Heart left ventricle (tissue), 13 donors: ENCODE measurements around the gene FNDC3B.

ENCODE experiments used
- POLR2A ChIP-seq, 2 donors: fragments of 450-650 bp; IDR thresholded peaks; one replicate each; pipeline ENCODE4 v1.6.1; 2017; ENCODE audit warnings: antibody characterized with exemption in 2 of 2, mild to moderate bottlenecking in 2 of 2, moderate library complexity in 2 of 2
- TF ChIP-seq, protein P1 (sequence below), 12 donors: fragments of 200-600 bp; sonication (generic) in 4 of 12; IDR thresholded peaks; one replicate each; pipeline versions ENCODE4 v1.5.0 to v1.8.0; 2018 to 2022; ENCODE audit warnings: antibody characterized with exemption in 12 of 12, mild to moderate bottlenecking in 5 of 12
- donor health status: ischemic (EF 13 %, LVEDD 7.1; RV severe dilation, severe dysfunction).
- donor health status: DM: no; HTN: yes; CAD: no.
- donor health status: DM: no; HTN: no; CAD: no.
- donor health status: ischemic (EF 25% LVEDD 6.9; RV normal size, moderate dysfunction).
- donor health status: ischemic (EF 25% LVEDD 5.7; RV mildly dilated, moderate dysfunction).
- donor health status: ischemic (EF 35%, LVEDD 5.7; RV mildly dilated, moderate dysfunction).
- donor health status: nonischemic (EF 11% LVEDD 7.7; RV severe dilation, severe dysfunction).
- donor health status: DM: yes; HTN: yes; CAD: no.
- donor health status: PGD.
- donor health status: ischemic (EF 29% LVEDD 5.4; RV normal size, mild dysfunction).
- donor health status: nonischemic (EF 23%, LVEDD 6.1; RV moderate dilation, normal function).

DNA sequence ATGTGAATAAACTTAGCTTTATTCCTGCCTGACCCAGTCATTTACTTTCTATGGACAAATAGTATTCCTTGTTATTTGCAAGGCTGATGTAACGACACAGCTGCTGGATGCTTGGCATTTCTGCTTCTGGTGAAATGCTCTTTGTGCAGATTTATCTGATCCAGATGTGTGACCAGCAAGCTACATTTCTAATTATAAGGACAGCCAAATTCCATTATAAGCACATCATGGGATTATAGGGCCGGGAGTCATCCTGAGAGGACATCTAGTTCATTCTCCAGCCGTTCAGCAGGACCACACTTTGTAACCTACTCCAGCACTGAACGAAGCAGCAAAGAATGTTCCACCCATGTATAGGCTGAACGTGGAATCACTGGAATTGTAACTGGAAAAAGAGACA, 42.9 kb downstream of the FNDC3B start:
- TF ChIP-seq, protein P1, sequence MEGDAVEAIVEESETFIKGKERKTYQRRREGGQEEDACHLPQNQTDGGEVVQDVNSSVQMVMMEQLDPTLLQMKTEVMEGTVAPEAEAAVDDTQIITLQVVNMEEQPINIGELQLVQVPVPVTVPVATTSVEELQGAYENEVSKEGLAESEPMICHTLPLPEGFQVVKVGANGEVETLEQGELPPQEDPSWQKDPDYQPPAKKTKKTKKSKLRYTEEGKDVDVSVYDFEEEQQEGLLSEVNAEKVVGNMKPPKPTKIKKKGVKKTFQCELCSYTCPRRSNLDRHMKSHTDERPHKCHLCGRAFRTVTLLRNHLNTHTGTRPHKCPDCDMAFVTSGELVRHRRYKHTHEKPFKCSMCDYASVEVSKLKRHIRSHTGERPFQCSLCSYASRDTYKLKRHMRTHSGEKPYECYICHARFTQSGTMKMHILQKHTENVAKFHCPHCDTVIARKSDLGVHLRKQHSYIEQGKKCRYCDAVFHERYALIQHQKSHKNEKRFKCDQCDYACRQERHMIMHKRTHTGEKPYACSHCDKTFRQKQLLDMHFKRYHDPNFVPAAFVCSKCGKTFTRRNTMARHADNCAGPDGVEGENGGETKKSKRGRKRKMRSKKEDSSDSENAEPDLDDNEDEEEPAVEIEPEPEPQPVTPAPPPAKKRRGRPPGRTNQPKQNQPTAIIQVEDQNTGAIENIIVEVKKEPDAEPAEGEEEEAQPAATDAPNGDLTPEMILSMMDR (IDR thresholded peaks at IDR 0.05), result no peak
- TF ChIP-seq POLR2A (IDR thresholded peaks at IDR 0.05), result no peak
